Transverse colon (tissue), 4 donors: ENCODE measurements around the gene FOXC2. TPM values are rescaled to one million over a fixed set of nuclear protein-coding genes. Genes with fewer than 3 reads are reported as not detected.

Experiments
- DNase-seq: peaks from one replicate; pipeline ENCODE4 v3.0.0-alpha.2; 2019
- H3K27ac ChIP-seq, 4 donors: fragments of 200-600 bp; sonication (generic); 2 replicates each; pipeline ENCODE4 v1.5.1; 2016 to 2018; ENCODE audit warnings: inconsistent platforms in 4 of 4
- H3K27me3 ChIP-seq: fragments of 200-600 bp; sonication (generic); 2 replicates; pipeline ENCODE4 v1.5.1; 2017; ENCODE audit warnings: inconsistent platforms
- H3K36me3 ChIP-seq, 4 donors: fragments of 200-600 bp; sonication (generic); 2 replicates each; pipeline ENCODE4 v1.5.1; 2017 to 2019; ENCODE audit warnings: inconsistent platforms in 4 of 4
- H3K4me1 ChIP-seq, 4 donors: fragments of 200-600 bp; sonication (generic); 2 replicates each; pipeline ENCODE4 v1.5.1; 2017 to 2020; ENCODE audit warnings: inconsistent platforms in 4 of 4
- H3K4me3 ChIP-seq, 4 donors: fragments of 200-600 bp; sonication (generic); 1 replicate in 1 of 4; 2 replicates in 3 of 4; pipeline versions ENCODE4 v1.5.1 to v1.6.1; 2017 to 2019; ENCODE audit warnings: inconsistent platforms in 4 of 4
- H3K9me3 ChIP-seq, 2 donors: fragments of 200-600 bp; sonication (generic); 2 replicates each; pipeline ENCODE4 v1.5.1; 2017 to 2019; ENCODE audit warnings: inconsistent platforms in 2 of 2
- EP300 ChIP-seq: sonication (generic); formaldehyde crosslinking; IDR thresholded peaks from one replicate; pipeline ENCODE4 v1.6.1; 2017; ENCODE audit warnings: antibody characterized with exemption, low read depth
- POLR2A ChIP-seq: fragments of 450-650 bp; IDR thresholded peaks from one replicate; pipeline ENCODE4 v1.6.1; 2016; ENCODE audit warnings: antibody characterized with exemption, mild to moderate bottlenecking, moderate library complexity
- POLR2AphosphoS5 ChIP-seq, 3 donors: sonication (generic); formaldehyde crosslinking; IDR thresholded peaks; one replicate each; pipeline ENCODE4 v1.6.1; 2016; ENCODE audit warnings: antibody characterized with exemption in 3 of 3
- WGBS, 2 donors: methylation state at CpG; one replicate each; pipeline ENCODE4 v1.1.5; 2018; ENCODE audit warnings: low coverage in 1 of 2; 5-methylcytosine and 5-hydroxymethylcytosine counted together
- in situ Hi-C, 4 donors: fragments of 200-750 bp; cut with MboI; loops; one replicate each; pipeline versions ENCODE4 v1.15.0 to v1.15.1; 2017; ENCODE audit warnings: low sequenced_read_pairs in 3 of 4, low pct_ligation_motif_present in 1 of 4, low pct_unique_long_range_greater_than_20kb in 1 of 4
- intact Hi-C: fragments of 100-400 bp; cut with DNase I; formaldehyde crosslinking; loops from one replicate; pipeline ENCODE4 v1.15.1; 2023; ENCODE audit warnings: low total_unique reads
- total RNA-seq, 4 donors: library from RNA; depleted of rRNA; stranded (reverse); fragments of >200 nt; gene quantifications; one replicate each; pipeline ENCODE4 v1.1.0, GENCODE V29; 2016
- TF ChIP-seq, protein P1 (sequence below), 5 experiments: fragments of 200-600 bp in 3 of 5; fragments of 450-650 bp in 2 of 5; sonication (generic) in 3 of 5; IDR thresholded peaks; 1 replicate in 2 of 5; 2 replicates in 3 of 5; pipeline ENCODE4 v1.5.1; 2016 to 2017; ENCODE audit warnings: antibody characterized with exemption in 5 of 5, inconsistent platforms in 3 of 5, mild to moderate bottlenecking in 2 of 5, moderate library complexity in 1 of 5

The FOXC2 gene
- total RNA-seq: under 1 TPM in 1 of 4 donors, not detected in 3; 0.27 TPM

DNA sequence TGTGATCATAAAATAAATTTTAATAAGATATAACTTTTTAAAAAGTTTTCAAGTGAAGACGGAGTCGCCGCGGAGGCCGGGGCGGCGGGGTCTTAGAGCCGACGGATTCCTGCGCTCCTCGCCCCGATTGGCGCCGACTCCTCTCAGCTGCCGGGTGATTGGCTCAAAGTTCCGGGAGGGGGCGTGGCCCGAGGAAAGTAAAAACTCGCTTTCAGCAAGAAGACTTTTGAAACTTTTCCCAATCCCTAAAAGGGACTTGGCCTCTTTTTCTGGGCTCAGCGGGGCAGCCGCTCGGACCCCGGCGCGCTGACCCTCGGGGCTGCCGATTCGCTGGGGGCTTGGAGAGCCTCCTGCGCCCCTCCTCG is at the start of gene FOXC2:
TSS of gene FOXC2 (plus strand) at position 229 of the 365 bp plus-strand sequence. CDS start 507 bp downstream, outside the sequence.
- WGBS, 2 donors: 5 to 11% methylated on average over 10 to 30 of the region's 30 CpGs
- H3K4me3 ChIP-seq: peak within 1 kb of the TSS in 3 of 4 donors; percentile 23 to 41 (median 25)
- no peaks in the 10 kb centered on the region for H3K9me3 ChIP-seq
- H3K36me3 ChIP-seq: no peaks in the 10 kb centered on the region
- peak; percentile 54 for DNase-seq
- intact Hi-C loops: loop anchor here (5.0 kb wide), 1 partner anchor 506 kb away; no protein-coding TSS in a partner anchor
- peaks cover 0 to 22% (median 10%) of the 10 kb centered on the region in 4 donors for H3K4me1 ChIP-seq
- H3K27me3 ChIP-seq: peaks cover 91% of the 10 kb centered on the region
- TF ChIP-seq POLR2A (no peak), POLR2AphosphoS5 (IDR thresholded peaks at IDR 0.05) (no peak), EP300 (no peak)
- TF ChIP-seq, protein P1, sequence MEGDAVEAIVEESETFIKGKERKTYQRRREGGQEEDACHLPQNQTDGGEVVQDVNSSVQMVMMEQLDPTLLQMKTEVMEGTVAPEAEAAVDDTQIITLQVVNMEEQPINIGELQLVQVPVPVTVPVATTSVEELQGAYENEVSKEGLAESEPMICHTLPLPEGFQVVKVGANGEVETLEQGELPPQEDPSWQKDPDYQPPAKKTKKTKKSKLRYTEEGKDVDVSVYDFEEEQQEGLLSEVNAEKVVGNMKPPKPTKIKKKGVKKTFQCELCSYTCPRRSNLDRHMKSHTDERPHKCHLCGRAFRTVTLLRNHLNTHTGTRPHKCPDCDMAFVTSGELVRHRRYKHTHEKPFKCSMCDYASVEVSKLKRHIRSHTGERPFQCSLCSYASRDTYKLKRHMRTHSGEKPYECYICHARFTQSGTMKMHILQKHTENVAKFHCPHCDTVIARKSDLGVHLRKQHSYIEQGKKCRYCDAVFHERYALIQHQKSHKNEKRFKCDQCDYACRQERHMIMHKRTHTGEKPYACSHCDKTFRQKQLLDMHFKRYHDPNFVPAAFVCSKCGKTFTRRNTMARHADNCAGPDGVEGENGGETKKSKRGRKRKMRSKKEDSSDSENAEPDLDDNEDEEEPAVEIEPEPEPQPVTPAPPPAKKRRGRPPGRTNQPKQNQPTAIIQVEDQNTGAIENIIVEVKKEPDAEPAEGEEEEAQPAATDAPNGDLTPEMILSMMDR (IDR thresholded peaks at IDR 0.05): no peak
- H3K27ac ChIP-seq: peak within 1 kb of the TSS in 2 of 4 donors; percentile 25
- in situ Hi-C loops: loop anchor here (5.0 to 25.0 kb wide), 6 partner anchors 488 to 721 kb away; no protein-coding TSS in a partner anchor

DNA sequence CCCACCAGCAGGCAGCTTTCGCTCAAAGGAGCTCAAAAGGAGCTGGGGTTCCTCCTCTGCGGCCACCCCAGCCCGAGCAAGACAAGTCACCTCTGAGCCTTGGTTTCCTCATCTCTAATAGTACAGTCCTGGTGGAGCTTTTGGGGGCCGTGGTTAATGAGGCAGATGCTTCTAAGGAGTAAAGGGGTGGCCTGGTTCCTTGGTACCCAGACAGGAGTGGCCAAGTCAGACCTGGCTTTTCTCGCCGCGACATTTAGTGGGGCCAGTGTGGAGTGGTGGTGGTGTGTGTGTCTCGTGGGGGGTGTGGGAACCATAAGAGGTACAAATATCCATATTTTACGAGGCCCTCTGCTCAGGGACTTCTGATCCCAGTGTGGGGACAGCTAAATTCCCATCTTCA is 49.6 kb upstream of the FOXC2 start:
- intact Hi-C loops (loop anchor here (2.0 to 5.0 kb wide), 4 partner anchors 175 to 360 kb away; no protein-coding TSS in a partner anchor), in situ Hi-C loops (loop anchor here (10.0 to 25.0 kb wide), 5 partner anchors 180 to 705 kb away; no protein-coding TSS in a partner anchor)
- 32% methylated on average over 9 of the region's 9 CpGs; no CpG with 5 or more reads in 1 of the 2 donors for WGBS, 2 donors
- peaks cover 6 to 22% (median 9%) of the 10 kb centered on the region in 4 donors for H3K4me1 ChIP-seq
- peak overlapping the region in 3 of 4 donors; percentile 50 to 69 (median 61) for H3K4me3 ChIP-seq
- H3K36me3 ChIP-seq: no peaks in the 10 kb centered on the region
- H3K27ac ChIP-seq: peak overlapping the region; percentile 94 to 99 (median 96)
- DNase-seq: no peak
- TF ChIP-seq POLR2A: no peak
- TF ChIP-seq POLR2AphosphoS5 (IDR thresholded peaks at IDR 0.05): peak in 1 of 3 donors; percentile 5
- H3K9me3 ChIP-seq: no peaks in the 10 kb centered on the region
- peaks cover 64% of the 10 kb centered on the region for H3K27me3 ChIP-seq

DNA sequence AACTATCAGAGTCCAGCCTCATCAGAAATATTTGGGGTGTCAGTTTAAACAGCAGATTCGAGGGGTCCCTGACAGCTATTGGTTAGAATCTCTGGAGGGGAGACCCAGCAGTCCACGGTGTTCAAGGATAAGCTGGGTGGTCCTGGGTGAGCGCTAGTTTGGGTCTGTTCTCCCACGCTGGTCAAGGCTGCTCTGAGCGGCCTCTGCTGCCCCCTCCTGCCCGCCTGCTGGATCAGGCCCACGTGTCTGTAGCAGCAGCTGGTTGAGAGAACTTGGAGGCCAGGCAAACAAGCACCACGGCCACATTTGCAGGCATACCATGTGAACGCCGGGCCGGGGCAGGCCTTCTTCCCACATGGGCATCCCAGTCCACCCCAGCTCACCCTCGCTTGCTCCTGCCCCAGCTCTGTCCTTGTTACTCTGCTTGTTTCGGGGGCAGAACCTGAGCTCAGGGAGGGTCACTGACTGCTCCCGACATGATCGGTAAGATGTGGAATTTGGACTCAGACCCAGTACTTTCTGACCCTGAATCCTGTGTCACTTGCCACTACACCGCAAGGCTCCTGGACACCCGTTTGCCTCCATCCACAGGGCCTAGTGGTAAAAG is 48.9 kb upstream of the FOXC2 start:
- Histone ChIP-seq H3K9me3 (no peaks in the 10 kb centered on the region), H3K27me3 (peaks cover 56% of the 10 kb centered on the region), H3K27ac (peak overlapping the region; percentile 94 to 99 (median 96)), H3K4me3 (peak overlapping the region in 1 of 4 donors; percentile 69), H3K36me3 (no peaks in the 10 kb centered on the region), H3K4me1 (peaks cover 6 to 22% (median 9%) of the 10 kb centered on the region in 4 donors)
- intact Hi-C loops (loop anchor here (2.0 to 5.0 kb wide), 5 partner anchors 175 to 439 kb away; no protein-coding TSS in a partner anchor), in situ Hi-C loops (loop anchor here (10.0 to 25.0 kb wide), 5 partner anchors 180 to 705 kb away; no protein-coding TSS in a partner anchor)
- DNase-seq: peak; percentile 64
- TF ChIP-seq POLR2A: peak; percentile 18
- peak in 2 of 3 donors; percentile 8 to 66 for TF ChIP-seq POLR2AphosphoS5 (IDR thresholded peaks at IDR 0.05)
- TF ChIP-seq, protein P1 (IDR thresholded peaks at IDR 0.05): peak; percentile 39 to 70 (median 60)
- TF ChIP-seq EP300: no peak
- WGBS, 2 donors: 23% methylated on average over 14 of the region's 17 CpGs; no CpG with 5 or more reads in 1 of the 2 donors

DNA sequence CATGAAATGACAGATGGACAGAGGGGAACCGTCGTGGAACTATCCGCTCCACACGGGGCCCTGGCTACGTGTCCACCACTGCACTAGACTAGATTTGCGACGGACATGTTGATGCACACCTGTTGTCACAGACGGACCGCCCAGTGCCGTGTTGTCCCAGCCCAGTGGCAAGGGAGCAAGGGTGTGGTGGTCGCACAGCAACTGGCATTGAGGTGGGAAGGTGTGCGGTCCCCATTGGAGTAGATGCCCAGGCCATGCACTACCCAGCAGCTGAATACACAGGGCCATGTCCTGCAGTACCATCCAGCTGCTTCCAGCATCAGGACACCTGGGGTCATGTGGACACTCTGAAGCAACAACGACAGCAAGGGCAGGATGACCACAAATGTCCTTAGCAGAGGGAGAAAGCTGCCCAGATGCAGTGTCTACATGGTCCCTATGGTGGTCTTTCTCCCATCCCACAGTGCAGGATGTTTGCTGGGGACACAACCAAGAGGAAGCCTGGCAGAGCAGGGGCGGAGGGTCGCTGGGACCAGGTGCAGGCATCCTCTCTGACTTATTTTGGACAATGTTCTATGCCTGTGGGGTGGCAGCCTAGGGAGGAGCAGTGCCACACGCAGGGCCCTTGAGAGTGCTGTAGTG is 47.5 kb upstream of the FOXC2 start:
- in situ Hi-C loops: loop anchor here (10.0 to 25.0 kb wide), 5 partner anchors 182 to 707 kb away; no protein-coding TSS in a partner anchor
- H3K4me1 ChIP-seq: peaks cover 6 to 22% (median 9%) of the 10 kb centered on the region in 4 donors
- WGBS, 2 donors: 66 to 73% methylated on average over 8 to 16 of the region's 16 CpGs
- intact Hi-C loops: loop anchor here (2.0 to 5.0 kb wide), 4 partner anchors 177 to 440 kb away; no protein-coding TSS in a partner anchor
- TF ChIP-seq POLR2A: no peak
- TF ChIP-seq, protein P1 (IDR thresholded peaks at IDR 0.05): no peak
- no peak for TF ChIP-seq EP300
- TF ChIP-seq POLR2AphosphoS5 (IDR thresholded peaks at IDR 0.05): peak in 1 of 3 donors; percentile 64
- no peak overlapping the region for H3K4me3 ChIP-seq
- H3K27me3 ChIP-seq: peaks cover 43% of the 10 kb centered on the region
- no peaks in the 10 kb centered on the region for H3K9me3 ChIP-seq
- H3K36me3 ChIP-seq: no peaks in the 10 kb centered on the region
- H3K27ac ChIP-seq: peak overlapping the region; percentile 94 to 99 (median 96)
- DNase-seq: no peak
